Gastrocnemius medialis (tissue), 4 donors: Measurements from ENCODE around the gene PTCD3.

ENCODE experiments used
- POLR2A ChIP-seq, 2 donors: fragments of 450-650 bp; IDR thresholded peaks; one replicate each; pipeline ENCODE4 v1.6.1; 2017; ENCODE audit warnings: antibody characterized with exemption in 2 of 2, mild to moderate bottlenecking in 2 of 2, moderate library complexity in 2 of 2
- TF ChIP-seq, protein P1 (sequence below), 5 experiments: fragments of 450-650 bp in 3 of 5; fragments of 200-600 bp in 2 of 5; sonication (generic) in 2 of 5; IDR thresholded peaks in 4 of 5; conservative IDR thresholded peaks in 1 of 5; 1 replicate in 4 of 5; 2 replicates in 1 of 5; pipeline ENCODE4 v1.5.1; 2016 to 2019; ENCODE audit warnings: antibody characterized with exemption in 5 of 5, mild to moderate bottlenecking in 3 of 5, moderate library complexity in 3 of 5

DNA sequence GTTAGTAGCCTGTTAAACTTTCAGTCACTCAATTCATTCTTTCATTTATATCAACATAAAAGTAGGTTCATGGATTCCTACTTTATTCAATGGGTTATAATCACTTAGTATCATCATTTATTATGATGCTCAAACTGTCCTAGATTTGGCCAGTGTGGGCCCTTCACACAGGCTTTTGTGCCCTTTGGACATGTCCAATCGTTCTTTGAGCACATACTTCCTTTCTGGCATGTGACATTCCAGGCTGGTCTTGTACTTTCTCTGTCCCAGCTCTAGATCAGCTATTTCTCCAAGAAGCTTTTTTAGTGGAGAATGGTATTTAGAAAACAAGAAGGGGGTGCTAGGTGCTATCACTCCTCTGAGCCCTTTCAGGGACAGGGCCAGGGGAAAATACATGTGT is 11.8 kb upstream of the PTCD3 start:
- TF ChIP-seq, protein P1, sequence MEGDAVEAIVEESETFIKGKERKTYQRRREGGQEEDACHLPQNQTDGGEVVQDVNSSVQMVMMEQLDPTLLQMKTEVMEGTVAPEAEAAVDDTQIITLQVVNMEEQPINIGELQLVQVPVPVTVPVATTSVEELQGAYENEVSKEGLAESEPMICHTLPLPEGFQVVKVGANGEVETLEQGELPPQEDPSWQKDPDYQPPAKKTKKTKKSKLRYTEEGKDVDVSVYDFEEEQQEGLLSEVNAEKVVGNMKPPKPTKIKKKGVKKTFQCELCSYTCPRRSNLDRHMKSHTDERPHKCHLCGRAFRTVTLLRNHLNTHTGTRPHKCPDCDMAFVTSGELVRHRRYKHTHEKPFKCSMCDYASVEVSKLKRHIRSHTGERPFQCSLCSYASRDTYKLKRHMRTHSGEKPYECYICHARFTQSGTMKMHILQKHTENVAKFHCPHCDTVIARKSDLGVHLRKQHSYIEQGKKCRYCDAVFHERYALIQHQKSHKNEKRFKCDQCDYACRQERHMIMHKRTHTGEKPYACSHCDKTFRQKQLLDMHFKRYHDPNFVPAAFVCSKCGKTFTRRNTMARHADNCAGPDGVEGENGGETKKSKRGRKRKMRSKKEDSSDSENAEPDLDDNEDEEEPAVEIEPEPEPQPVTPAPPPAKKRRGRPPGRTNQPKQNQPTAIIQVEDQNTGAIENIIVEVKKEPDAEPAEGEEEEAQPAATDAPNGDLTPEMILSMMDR (IDR thresholded peaks at IDR 0.05 in 4 of 5, conservative IDR thresholded peaks at IDR 0.05 in 1 of 5): no peak
- no peak for TF ChIP-seq POLR2A (IDR thresholded peaks at IDR 0.05)
